ENCODE results near the gene MTUS2.

DNA sequence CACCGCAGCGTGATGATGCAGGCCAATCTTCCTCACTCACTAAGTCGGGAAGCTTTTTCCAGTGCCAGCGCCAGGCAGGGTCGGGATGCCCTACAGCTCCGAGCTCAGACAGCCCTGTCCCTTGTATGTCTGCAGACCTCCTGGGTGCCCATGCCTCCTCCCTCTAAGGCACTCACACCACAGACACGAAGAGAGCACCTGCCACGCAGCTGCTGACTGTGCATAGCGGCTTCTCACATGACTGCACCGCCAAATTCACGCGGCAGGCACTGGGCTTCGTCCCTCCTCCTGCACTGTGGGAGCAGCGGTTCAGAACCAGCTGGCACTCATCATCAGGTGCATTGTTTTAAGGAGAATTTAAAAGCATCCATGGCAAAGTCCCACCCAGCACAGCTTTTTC lies 687.2 kb downstream of the MTUS2 start:
- TF ChIP-seq, protein P1, sequence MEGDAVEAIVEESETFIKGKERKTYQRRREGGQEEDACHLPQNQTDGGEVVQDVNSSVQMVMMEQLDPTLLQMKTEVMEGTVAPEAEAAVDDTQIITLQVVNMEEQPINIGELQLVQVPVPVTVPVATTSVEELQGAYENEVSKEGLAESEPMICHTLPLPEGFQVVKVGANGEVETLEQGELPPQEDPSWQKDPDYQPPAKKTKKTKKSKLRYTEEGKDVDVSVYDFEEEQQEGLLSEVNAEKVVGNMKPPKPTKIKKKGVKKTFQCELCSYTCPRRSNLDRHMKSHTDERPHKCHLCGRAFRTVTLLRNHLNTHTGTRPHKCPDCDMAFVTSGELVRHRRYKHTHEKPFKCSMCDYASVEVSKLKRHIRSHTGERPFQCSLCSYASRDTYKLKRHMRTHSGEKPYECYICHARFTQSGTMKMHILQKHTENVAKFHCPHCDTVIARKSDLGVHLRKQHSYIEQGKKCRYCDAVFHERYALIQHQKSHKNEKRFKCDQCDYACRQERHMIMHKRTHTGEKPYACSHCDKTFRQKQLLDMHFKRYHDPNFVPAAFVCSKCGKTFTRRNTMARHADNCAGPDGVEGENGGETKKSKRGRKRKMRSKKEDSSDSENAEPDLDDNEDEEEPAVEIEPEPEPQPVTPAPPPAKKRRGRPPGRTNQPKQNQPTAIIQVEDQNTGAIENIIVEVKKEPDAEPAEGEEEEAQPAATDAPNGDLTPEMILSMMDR (IDR thresholded peaks at IDR 0.05; ENCODE audit: insufficient read depth, low read length, poor library complexity, severe bottlenecking), result no peak
- TF ChIP-seq EZH2phosphoT487 (conservative IDR thresholded peaks at IDR 0.05; ENCODE audit: low read length), result no peak

All from SU-DHL-6 (cell line).